ENCODE results near the gene GET3.
"Not testable (repeated sequence)": the region's sequence is repeated elsewhere in the genome, so short reads cannot be mapped to it uniquely, and the experiment has no call there.

Gene GET3

GRCh38 chr19:12792051-12792852 is 55.0 kb downstream of the GET3 start:
- DNase-seq (ENCODE audit: low read depth) = peak; percentile 60

DNA sequence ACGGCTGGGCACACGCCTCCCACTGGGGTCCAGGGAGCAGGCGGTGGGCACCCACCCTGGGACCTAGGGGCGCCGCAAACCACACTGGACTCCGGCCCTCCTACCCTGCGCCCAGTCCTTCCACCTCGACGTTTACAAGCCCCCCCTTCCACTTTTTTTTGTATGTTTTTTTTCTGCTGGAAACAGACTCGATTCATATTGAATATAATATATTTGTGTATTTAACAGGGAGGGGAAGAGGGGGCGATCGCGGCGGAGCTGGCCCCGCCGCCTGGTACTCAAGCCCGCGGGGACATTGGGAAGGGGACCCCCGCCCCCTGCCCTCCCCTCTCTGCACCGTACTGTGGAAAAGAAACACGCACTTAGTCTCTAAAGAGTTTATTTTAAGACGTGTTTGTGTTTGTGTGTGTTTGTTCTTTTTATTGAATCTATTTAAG is 55.6 kb downstream of the GET3 start:
- DNase-seq (ENCODE audit: low read depth) = no peak

DNA sequence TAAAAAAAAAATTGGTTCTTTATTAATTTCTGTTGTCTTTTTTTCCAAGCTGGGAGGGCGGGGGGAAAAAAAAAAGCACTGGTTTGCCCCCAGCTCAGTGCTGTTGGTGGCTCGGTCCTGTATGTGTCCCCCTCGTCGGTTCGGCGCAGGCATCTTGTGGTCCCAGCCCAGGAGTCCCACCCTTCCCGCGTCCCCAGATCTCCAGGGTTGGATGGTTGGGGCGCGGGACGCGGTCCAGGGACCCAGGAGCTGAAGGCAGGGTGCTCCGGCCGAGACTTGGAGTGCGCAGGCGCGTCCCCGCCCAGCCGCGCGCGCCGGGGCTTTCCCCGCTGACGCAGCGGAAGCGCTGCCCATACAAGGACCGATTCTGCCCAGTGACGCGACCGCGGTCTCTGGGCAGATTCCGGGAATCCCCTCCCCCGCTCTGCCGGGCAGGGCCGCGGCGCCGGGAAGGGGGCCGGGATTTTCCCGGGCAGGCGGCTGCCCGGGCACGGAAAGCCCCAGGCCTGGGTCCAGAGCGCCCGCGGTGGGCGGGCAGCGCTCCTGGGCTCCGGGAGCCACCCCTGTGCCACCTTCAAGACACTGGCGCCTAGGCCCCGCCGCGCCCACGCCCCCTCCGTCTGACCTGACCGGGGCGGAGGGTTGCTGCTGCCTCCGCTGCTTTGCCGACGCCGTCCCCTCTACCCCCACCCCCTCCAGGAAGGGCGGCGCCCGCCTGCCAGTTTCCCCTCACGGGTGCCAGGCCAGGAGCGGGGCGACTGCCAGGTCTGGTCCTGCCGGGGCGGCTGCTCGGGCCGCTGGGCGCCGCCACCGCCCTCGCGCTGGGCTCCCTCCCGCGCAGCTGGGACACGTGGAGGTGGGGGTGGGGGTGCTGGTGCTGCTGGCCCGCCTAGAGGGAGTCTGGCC is 56.2 kb downstream of the GET3 start:
- peak; percentile 87 for DNase-seq (ENCODE audit: low read depth)

- DNase-seq (ENCODE audit: low read depth) = no peak
Measured at GRCh38 chr19:12794196-12794941, 57.1 kb downstream of the GET3 start.

DNA sequence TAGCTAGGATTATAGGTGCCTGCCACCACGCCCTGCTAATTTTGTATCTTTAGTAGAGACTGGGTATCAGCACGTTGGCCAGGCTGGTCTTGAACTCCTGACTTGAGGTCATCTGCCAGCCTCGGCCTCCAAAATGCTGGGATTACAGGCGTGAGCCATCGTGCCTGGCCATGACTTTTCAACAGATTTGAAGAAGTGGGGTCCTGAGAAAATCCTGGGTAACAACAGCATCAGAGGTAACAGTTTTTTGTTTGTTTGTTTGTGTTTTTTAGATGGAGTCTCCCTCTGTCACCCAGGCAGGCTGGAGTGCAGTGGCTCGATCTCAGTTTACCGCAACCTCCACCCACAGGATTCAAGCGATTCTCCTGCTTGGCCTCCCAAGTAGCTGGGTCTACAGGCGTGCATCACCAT is 57.7 kb downstream of the GET3 start:
- no peak for DNase-seq (ENCODE audit: low read depth)

DNA sequence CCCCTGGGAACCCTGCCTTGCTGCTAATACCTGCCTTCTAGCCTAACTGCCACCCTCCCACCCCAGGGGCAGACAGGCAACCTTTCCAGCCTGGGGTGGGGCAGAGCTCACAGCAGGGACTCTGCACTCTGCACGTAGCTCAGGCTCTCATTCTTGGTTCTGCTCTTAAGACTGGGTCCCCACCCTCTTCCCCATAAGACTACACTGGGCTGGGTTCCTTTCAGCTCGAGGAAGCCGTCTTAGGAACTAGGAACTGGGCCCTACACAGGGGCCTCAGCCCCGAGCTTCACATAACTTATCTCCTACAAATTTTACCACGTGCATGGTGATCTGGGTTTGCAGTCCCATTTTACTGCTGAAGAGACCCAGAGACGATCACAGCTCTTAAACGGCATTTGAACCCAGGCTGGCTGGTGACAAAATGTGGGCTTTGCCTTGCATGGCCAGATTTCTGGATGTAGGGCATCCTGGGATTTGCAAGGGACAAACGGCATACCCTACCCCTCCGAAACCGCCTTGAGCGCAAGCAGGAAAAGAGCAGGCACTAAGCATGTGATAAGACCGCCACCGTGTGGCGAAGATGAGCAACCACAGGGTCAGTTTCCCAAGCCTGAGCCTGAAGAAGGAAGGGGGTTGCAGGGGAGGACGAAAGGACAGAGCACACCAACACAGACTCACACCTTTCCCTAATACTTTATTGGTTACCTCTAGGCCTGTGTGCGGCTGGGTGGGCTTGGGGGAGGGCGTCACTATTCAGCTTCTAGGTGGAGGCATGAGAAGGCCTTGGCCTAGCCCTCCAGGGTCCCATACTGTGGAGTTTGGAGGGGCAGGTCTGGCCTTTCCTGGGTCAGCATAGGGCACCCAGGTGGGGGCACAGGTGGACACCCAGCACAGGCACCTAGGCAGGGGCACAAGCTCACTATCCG is 59.1 kb downstream of the GET3 start:
- DNase-seq (ENCODE audit: low read depth) = no peak

GRCh38 chr19:12797141-12797587 is 59.9 kb downstream of the GET3 start:
- DNase-seq (ENCODE audit: low read depth) = no peak

GRCh38 chr19:12797607-12798006 is 60.3 kb downstream of the GET3 start:
- not testable (repeated sequence) for DNase-seq (ENCODE audit: low read depth)
